Activated naive CD8-positive, alpha-beta T cell treated with anti-CD3 and anti-CD28 coated beads for 36 hours (primary cell): ENCODE measurements around the gene NOCT. TPM values are rescaled to one million over a fixed set of nuclear protein-coding genes. Genes with fewer than 3 reads are reported as not detected.
A peak's percentile ranks its signal among the peaks of the same experiment; 100 is the strongest.
"Not testable (repeated sequence)": the region's sequence is repeated elsewhere in the genome, so short reads cannot be mapped to it uniquely, and the experiment has no call there.

ENCODE experiments used
- DNase-seq: peaks from one replicate; pipeline ENCODE4 v3.0.0; 2021
- H3K27ac Mint-ChIP-seq: one replicate; pipeline ENCODE4 v1.8.0; 2022; ENCODE audit warnings: mild to moderate bottlenecking, moderate library complexity, mixed read lengths
- H3K27me3 Mint-ChIP-seq: one replicate; pipeline ENCODE4 v1.8.0; 2022; ENCODE audit warnings: mild to moderate bottlenecking, mixed read lengths
- H3K36me3 Mint-ChIP-seq: one replicate; pipeline ENCODE4 v1.8.0; 2021; ENCODE audit warnings: mild to moderate bottlenecking, mixed read lengths
- H3K4me1 Mint-ChIP-seq: one replicate; pipeline ENCODE4 v1.8.0; 2021; ENCODE audit warnings: mixed read lengths
- H3K4me3 Mint-ChIP-seq: one replicate; pipeline ENCODE4 v1.8.0; 2022; ENCODE audit warnings: mild to moderate bottlenecking, moderate library complexity, mixed read lengths
- H3K9me3 Mint-ChIP-seq: one replicate; pipeline ENCODE4 v1.8.0; 2022; ENCODE audit warnings: mixed read lengths
- total RNA-seq, 2 experiments: library from RNA; stranded (reverse); gene quantifications; one replicate each; pipeline ENCODE4 v1.2.3, GENCODE V29; 2021

NOCT gene
- total RNA-seq, 2 experiments from 2014 or later = 21.5 to 22.9 TPM

GRCh38 chr4:138999666-139000065 is 15.9 kb upstream of the NOCT start:
- no peak overlapping the region for H3K27ac Mint-ChIP-seq
- H3K4me1 Mint-ChIP-seq = no peaks in the 10 kb centered on the region
- H3K4me3 Mint-ChIP-seq = no peak overlapping the region
- H3K36me3 Mint-ChIP-seq = no peaks in the 10 kb centered on the region
- DNase-seq = no peak
- no peaks in the 10 kb centered on the region for H3K27me3 Mint-ChIP-seq
- no peaks in the 10 kb centered on the region for H3K9me3 Mint-ChIP-seq

- not testable (repeated sequence) for H3K9me3 Mint-ChIP-seq, H3K4me3 Mint-ChIP-seq, DNase-seq, H3K27ac Mint-ChIP-seq, H3K27me3 Mint-ChIP-seq, H3K36me3 Mint-ChIP-seq, H3K4me1 Mint-ChIP-seq
Measured at GRCh38 chr4:139000134-139000533, 15.4 kb upstream of the NOCT start.

GRCh38 chr4:139001430-139001829 is 14.2 kb upstream of the NOCT start:
- not testable (repeated sequence) for H3K27me3 Mint-ChIP-seq, H3K27ac Mint-ChIP-seq, H3K9me3 Mint-ChIP-seq, H3K4me1 Mint-ChIP-seq, H3K36me3 Mint-ChIP-seq, DNase-seq, H3K4me3 Mint-ChIP-seq

- not testable (repeated sequence) for DNase-seq, H3K27ac Mint-ChIP-seq
Measured at GRCh38 chr4:139003668-139004067, 11.9 kb upstream of the NOCT start.

GRCh38 chr4:139005774-139006173 is 9.8 kb upstream of the NOCT start:
- Mint-ChIP-seq H3K27ac (no peak overlapping the region), H3K4me1 (no peaks in the 10 kb centered on the region), H3K9me3 (no peaks in the 10 kb centered on the region), H3K4me3 (no peak overlapping the region), H3K27me3 (no peaks in the 10 kb centered on the region), H3K36me3 (no peaks in the 10 kb centered on the region)
- DNase-seq = no peak

More at GRCh38 chr4:139003668-139004067, 11.9 kb upstream of the NOCT start:
- H3K4me3 Mint-ChIP-seq, H3K27me3 Mint-ChIP-seq, H3K36me3 Mint-ChIP-seq, H3K9me3 Mint-ChIP-seq, H3K4me1 Mint-ChIP-seq: not testable (repeated sequence)

- Mint-ChIP-seq H3K4me3 (no peak overlapping the region), H3K9me3 (no peaks in the 10 kb centered on the region), H3K27me3 (no peaks in the 10 kb centered on the region), H3K36me3 (no peaks in the 10 kb centered on the region), H3K27ac (no peak overlapping the region), H3K4me1 (no peaks in the 10 kb centered on the region)
- DNase-seq = no peak
Measured at GRCh38 chr4:139007640-139008039, 7.9 kb upstream of the NOCT start.

GRCh38 chr4:139008278-139008677 is 7.3 kb upstream of the NOCT start:
- not testable (repeated sequence) for H3K27ac Mint-ChIP-seq, H3K36me3 Mint-ChIP-seq, H3K27me3 Mint-ChIP-seq, H3K4me1 Mint-ChIP-seq, H3K4me3 Mint-ChIP-seq, H3K9me3 Mint-ChIP-seq, DNase-seq

- Mint-ChIP-seq H3K36me3 (no peaks in the 10 kb centered on the region), H3K4me1 (peaks cover 11% of the 10 kb centered on the region), H3K9me3 (no peaks in the 10 kb centered on the region), H3K27me3 (no peaks in the 10 kb centered on the region), H3K27ac (no peak overlapping the region), H3K4me3 (no peak overlapping the region)
- no peak for DNase-seq
Measured at GRCh38 chr4:139009702-139010101, 5.9 kb upstream of the NOCT start.

- Mint-ChIP-seq H3K4me1 (peaks cover 18% of the 10 kb centered on the region), H3K9me3 (no peaks in the 10 kb centered on the region), H3K27ac (no peak overlapping the region), H3K27me3 (no peaks in the 10 kb centered on the region), H3K36me3 (peaks cover 2% of the 10 kb centered on the region), H3K4me3 (no peak overlapping the region)
- no peak for DNase-seq
Measured at GRCh38 chr4:139011225-139011950, 4.2 kb upstream of the NOCT start.

- H3K36me3 Mint-ChIP-seq = peaks cover 17% of the 10 kb centered on the region
- peak overlapping the region; percentile 77 for H3K4me3 Mint-ChIP-seq
- H3K9me3 Mint-ChIP-seq = no peaks in the 10 kb centered on the region
- peak overlapping the region; percentile 98 for H3K27ac Mint-ChIP-seq
- no peak for DNase-seq
- H3K4me1 Mint-ChIP-seq = peaks cover 30% of the 10 kb centered on the region
- H3K27me3 Mint-ChIP-seq = no peaks in the 10 kb centered on the region
Measured at GRCh38 chr4:139014371-139015268, 961 bp upstream of the NOCT start.

- no peaks in the 10 kb centered on the region for H3K27me3 Mint-ChIP-seq
- peaks cover 36% of the 10 kb centered on the region for H3K4me1 Mint-ChIP-seq
- H3K36me3 Mint-ChIP-seq = peaks cover 23% of the 10 kb centered on the region
- H3K27ac Mint-ChIP-seq = peak overlapping the region; percentile 88
- DNase-seq = no peak
- peak overlapping the region; percentile 90 for H3K4me3 Mint-ChIP-seq
- no peaks in the 10 kb centered on the region for H3K9me3 Mint-ChIP-seq
Measured at GRCh38 chr4:139015948-139016471, 429 bp downstream of the NOCT start.

- Mint-ChIP-seq H3K36me3 (peaks cover 23% of the 10 kb centered on the region), H3K27ac (no peak overlapping the region), H3K4me3 (peak overlapping the region; percentile 50), H3K4me1 (peaks cover 38% of the 10 kb centered on the region), H3K9me3 (no peaks in the 10 kb centered on the region), H3K27me3 (no peaks in the 10 kb centered on the region)
- no peak for DNase-seq
Measured at GRCh38 chr4:139017861-139018260, 2.3 kb downstream of the NOCT start.

- peaks cover 26% of the 10 kb centered on the region for H3K36me3 Mint-ChIP-seq
- peak overlapping the region; percentile 50 for H3K4me3 Mint-ChIP-seq
- no peak overlapping the region for H3K27ac Mint-ChIP-seq
- DNase-seq = no peak
- peaks cover 38% of the 10 kb centered on the region for H3K4me1 Mint-ChIP-seq
- no peaks in the 10 kb centered on the region for H3K27me3 Mint-ChIP-seq
- no peaks in the 10 kb centered on the region for H3K9me3 Mint-ChIP-seq
Measured at GRCh38 chr4:139018501-139018900, 2.9 kb downstream of the NOCT start.

GRCh38 chr4:139018971-139019758 is 3.6 kb downstream of the NOCT start:
- DNase-seq = no peak
- no peaks in the 10 kb centered on the region for H3K9me3 Mint-ChIP-seq
- H3K36me3 Mint-ChIP-seq = peaks cover 26% of the 10 kb centered on the region
- no peak overlapping the region for H3K27ac Mint-ChIP-seq
- no peaks in the 10 kb centered on the region for H3K27me3 Mint-ChIP-seq
- peak overlapping the region; percentile 50 for H3K4me3 Mint-ChIP-seq
- H3K4me1 Mint-ChIP-seq = peaks cover 34% of the 10 kb centered on the region

- no peaks in the 10 kb centered on the region for H3K9me3 Mint-ChIP-seq
- H3K4me1 Mint-ChIP-seq = peaks cover 22% of the 10 kb centered on the region
- H3K27me3 Mint-ChIP-seq = no peaks in the 10 kb centered on the region
- DNase-seq = no peak
- peaks cover 27% of the 10 kb centered on the region for H3K36me3 Mint-ChIP-seq
- peak overlapping the region; percentile 17 for H3K27ac Mint-ChIP-seq
- H3K4me3 Mint-ChIP-seq = no peak overlapping the region
Measured at GRCh38 chr4:139020384-139020783, 4.8 kb downstream of the NOCT start.
